Liver (tissue), 10 donors: ENCODE measurements around the gene AKR1A1. TPM values are rescaled to one million over a fixed set of nuclear protein-coding genes. Genes with fewer than 3 reads are reported as not detected.

Experiments used
- DNase-seq: peaks from one replicate; pipeline ENCODE4 v3.0.0-alpha.2; 2017; ENCODE audit warnings: low spot score
- H3K27ac ChIP-seq, 2 donors: one replicate each; pipeline ENCODE4 v1.7.0; 2013; ENCODE audit warnings: inconsistent platforms in 2 of 2, low read length in 2 of 2, control low read depth in 1 of 2, low read depth in 1 of 2, mild to moderate bottlenecking in 1 of 2
- H3K27me3 ChIP-seq, 4 donors: one replicate each; pipeline versions ENCODE4 v1.6.1 to v1.7.0; 2013; ENCODE audit warnings: low read length in 3 of 4, inconsistent platforms in 1 of 4, mild to moderate bottlenecking in 1 of 4, moderate library complexity in 1 of 4; ENCODE audit not compliant: control insufficient read depth in 4 of 4, insufficient read depth in 4 of 4
- H3K36me3 ChIP-seq, 4 donors: one replicate each; pipeline versions ENCODE4 v1.6.1 to v1.7.0; 2013; ENCODE audit warnings: low read length in 3 of 4, mild to moderate bottlenecking in 3 of 4, low read depth in 1 of 4, moderate library complexity in 1 of 4; ENCODE audit not compliant: control insufficient read depth in 4 of 4, insufficient read depth in 3 of 4
- H3K4me1 ChIP-seq, 4 donors: one replicate each; pipeline versions ENCODE4 v1.6.1 to v1.7.0; 2013; ENCODE audit warnings: low read length in 3 of 4, mild to moderate bottlenecking in 3 of 4, moderate library complexity in 1 of 4; ENCODE audit not compliant: control insufficient read depth in 4 of 4, insufficient read depth in 4 of 4
- H3K4me3 ChIP-seq, 3 donors: one replicate each; pipeline versions ENCODE4 v1.6.1 to v1.7.0; 2013; ENCODE audit warnings: low read length in 3 of 3, control low read depth in 1 of 3, low read depth in 1 of 3, mild to moderate bottlenecking in 1 of 3
- H3K9ac ChIP-seq, 2 donors: one replicate each; pipeline ENCODE4 v1.7.0; 2013; ENCODE audit warnings: low read length in 2 of 2, mild to moderate bottlenecking in 2 of 2, moderate library complexity in 2 of 2, control low read depth in 1 of 2, low read depth in 1 of 2
- H3K9me3 ChIP-seq, 4 donors: one replicate each; pipeline versions ENCODE4 v1.6.1 to v1.7.0; 2013; ENCODE audit warnings: low read length in 3 of 4; ENCODE audit not compliant: control insufficient read depth in 4 of 4
- FOXA1 ChIP-seq: IDR thresholded peaks from 2 replicates; pipeline ENCODE4 v1.6.1; 2016; ENCODE audit warnings: antibody characterized with exemption
- GABPA ChIP-seq, 2 donors: IDR thresholded peaks in 1 of 2; conservative IDR thresholded peaks in 1 of 2; 2 replicates each; pipeline ENCODE4 v1.6.1; 2016; ENCODE audit warnings: antibody characterized with exemption in 2 of 2, mild to moderate bottlenecking in 1 of 2, moderate library complexity in 1 of 2
- NR2F2 ChIP-seq: IDR thresholded peaks from 2 replicates; pipeline ENCODE4 v1.6.1; 2016; ENCODE audit warnings: antibody characterized with exemption
- RXRA ChIP-seq, 2 donors: IDR thresholded peaks; 2 replicates each; pipeline ENCODE4 v1.6.1; 2017 to 2018; ENCODE audit warnings: antibody characterized with exemption in 2 of 2, mild to moderate bottlenecking in 1 of 2
- WGBS: extraction: QIAGEN DNeasy Blood & Tissue Kit; methylation state at CpG from one replicate; pipeline ENCODE4 v1.1.7; 2013; 5-methylcytosine and 5-hydroxymethylcytosine counted together
- polyA plus RNA-seq, 2 donors: library from polyadenylated mRNA; stranded (reverse) in 1 of 2; unstranded in 1 of 2; fragments of 200-250 nt in 1 of 2; fragments of >200 nt in 1 of 2; fragmentation: Nextera tagmentation in 1 of 2; extraction: Ambion mirVana in 1 of 2; gene quantifications; one replicate each; pipeline versions ENCODE4 v1.2.1 to v1.2.3, GENCODE V29; 2013 to 2015
- small RNA-seq: library from RNA; depleted of rRNA; stranded (forward); fragments of <200 nt; gene quantifications from one replicate; pipeline ENCODE3, GENCODE V24; 2014
- total RNA-seq, 2 donors: library from RNA; depleted of rRNA; stranded (reverse); fragments of >200 nt; gene quantifications; one replicate each; pipeline ENCODE4 v1.2.3, GENCODE V29; 2014
- TF ChIP-seq, protein P1 (sequence below): fragments of 150-350 bp; IDR thresholded peaks from 2 replicates; pipeline ENCODE4 v1.5.1; 2017; ENCODE audit warnings: improper control_type of control experiment, low read depth, low read length; ENCODE audit not compliant: missing input control
- donor health status: healthy.
- donor health status: healthy.
- donor health status: healthy.
- donor health status: healthy.
- donor health status: healthy.

The AKR1A1 gene
- total and polyA plus RNA-seq, 4 donors: 86.3 to 253 (median 218) TPM

GRCh38 chr1:45619149-45619921 lies 68.7 kb downstream of the AKR1A1 start:
- Histone ChIP-seq H3K4me1 (peaks cover 0 to 4% (median under 1%) of the 10 kb centered on the region in 4 donors), H3K27ac (no peak overlapping the region), H3K4me3 (no peak overlapping the region), H3K27me3 (no peaks in the 10 kb centered on the region), H3K36me3 (peaks cover 5 to 50% (median 35%) of the 10 kb centered on the region in 4 donors), H3K9me3 (no peaks in the 10 kb centered on the region), H3K9ac (no peak overlapping the region)
- 68% methylated on average over 8 of the region's 8 CpGs for WGBS
- no peak for DNase-seq
- peak; percentile 91 for TF ChIP-seq NR2F2
- TF ChIP-seq, protein P1, sequence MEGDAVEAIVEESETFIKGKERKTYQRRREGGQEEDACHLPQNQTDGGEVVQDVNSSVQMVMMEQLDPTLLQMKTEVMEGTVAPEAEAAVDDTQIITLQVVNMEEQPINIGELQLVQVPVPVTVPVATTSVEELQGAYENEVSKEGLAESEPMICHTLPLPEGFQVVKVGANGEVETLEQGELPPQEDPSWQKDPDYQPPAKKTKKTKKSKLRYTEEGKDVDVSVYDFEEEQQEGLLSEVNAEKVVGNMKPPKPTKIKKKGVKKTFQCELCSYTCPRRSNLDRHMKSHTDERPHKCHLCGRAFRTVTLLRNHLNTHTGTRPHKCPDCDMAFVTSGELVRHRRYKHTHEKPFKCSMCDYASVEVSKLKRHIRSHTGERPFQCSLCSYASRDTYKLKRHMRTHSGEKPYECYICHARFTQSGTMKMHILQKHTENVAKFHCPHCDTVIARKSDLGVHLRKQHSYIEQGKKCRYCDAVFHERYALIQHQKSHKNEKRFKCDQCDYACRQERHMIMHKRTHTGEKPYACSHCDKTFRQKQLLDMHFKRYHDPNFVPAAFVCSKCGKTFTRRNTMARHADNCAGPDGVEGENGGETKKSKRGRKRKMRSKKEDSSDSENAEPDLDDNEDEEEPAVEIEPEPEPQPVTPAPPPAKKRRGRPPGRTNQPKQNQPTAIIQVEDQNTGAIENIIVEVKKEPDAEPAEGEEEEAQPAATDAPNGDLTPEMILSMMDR: no peak
- TF ChIP-seq FOXA1: no peak
- no peak for TF ChIP-seq GABPA (IDR thresholded peaks at IDR 0.05 in 1 of 2, conservative IDR thresholded peaks at IDR 0.05 in 1 of 2)
- no peak for TF ChIP-seq RXRA (IDR thresholded peaks at IDR 0.05)

Small RNAs within 50 kb of the gene (small RNA-seq; reads per million reads assigned to genes)
- gene AL355480.1 (not detected), gene AL355480.2 (not detected), gene AL355480.3 (not detected), gene AL355480.4 (not detected)

Other genes with a start within 250 kb of the AKR1A1 start
- gene HPDL, start 223.9 kb upstream of the AKR1A1 start, total RNA-seq: 1 to 10 TPM in 1 of 2 donors, not detected in 1; 5.2 TPM
- gene HPDL, start 223.9 kb upstream of the AKR1A1 start, polyA plus RNA-seq: under 1 TPM; 0.09 to 0.15 TPM
- 1 to 10 TPM; 5.9 to 9.1 TPM for gene TOE1, start 210.7 kb upstream of the AKR1A1 start, total RNA-seq
- 1 to 10 TPM; 3.5 to 5.8 TPM for gene TOE1, start 210.7 kb upstream of the AKR1A1 start, polyA plus RNA-seq
- 10 to 100 TPM in 1 of 2 donors, 1 to 10 TPM in 1; 6.8 to 10.0 TPM for gene MUTYH, start 210.4 kb upstream of the AKR1A1 start, total RNA-seq
- gene MUTYH, start 210.4 kb upstream of the AKR1A1 start, polyA plus RNA-seq: 1 to 10 TPM; 5.2 to 9.5 TPM
- 1 to 10 TPM; 6.6 to 8.2 TPM for gene TESK2, start 59.7 kb upstream of the AKR1A1 start, total RNA-seq
- gene TESK2, start 59.7 kb upstream of the AKR1A1 start, polyA plus RNA-seq: 1 to 10 TPM; 2.4 to 3.8 TPM
- under 1 TPM; 0.84 to 0.89 TPM for gene CCDC163, start 50.8 kb upstream of the AKR1A1 start, total RNA-seq
- 1 to 10 TPM in 1 of 2 donors, under 1 TPM in 1; 0.56 to 1.2 TPM for gene CCDC163, start 50.8 kb upstream of the AKR1A1 start, polyA plus RNA-seq
- gene MMACHC, start 50.5 kb upstream of the AKR1A1 start, total RNA-seq: 10 to 100 TPM in 1 of 2 donors, 1 to 10 TPM in 1; 2.2 to 12.5 TPM
- gene MMACHC, start 50.5 kb upstream of the AKR1A1 start, polyA plus RNA-seq: 10 to 100 TPM; 11.7 to 19.2 TPM
- gene PRDX1, start 28.9 kb upstream of the AKR1A1 start, total RNA-seq: 100 to 1,000 TPM; 270 to 286 TPM
- gene PRDX1, start 28.9 kb upstream of the AKR1A1 start, polyA plus RNA-seq: 100 to 1,000 TPM; 508 to 623 TPM
- 10 to 100 TPM; 44.4 to 74.9 TPM for gene NASP, start 33.2 kb downstream of the AKR1A1 start, total RNA-seq
- 10 to 100 TPM; 24.9 to 34.9 TPM for gene NASP, start 33.2 kb downstream of the AKR1A1 start, polyA plus RNA-seq
- 1 to 10 TPM in 1 of 2 donors, under 1 TPM in 1; 0.89 to 6.4 TPM for gene CCDC17, start 73.2 kb downstream of the AKR1A1 start, total RNA-seq
- under 1 TPM; 0.30 to 0.57 TPM for gene CCDC17, start 73.2 kb downstream of the AKR1A1 start, polyA plus RNA-seq
- gene GPBP1L1, start 135.7 kb downstream of the AKR1A1 start, total RNA-seq: 10 to 100 TPM; 66.9 to 86.7 TPM
- 10 to 100 TPM; 24.8 to 40.1 TPM for gene GPBP1L1, start 135.7 kb downstream of the AKR1A1 start, polyA plus RNA-seq
- gene TMEM69, start 137.4 kb downstream of the AKR1A1 start, total RNA-seq: 10 to 100 TPM in 1 of 2 donors, 1 to 10 TPM in 1; 8.0 to 12.1 TPM
- 10 to 100 TPM; 12.0 to 13.0 TPM for gene TMEM69, start 137.4 kb downstream of the AKR1A1 start, polyA plus RNA-seq
- 1 to 10 TPM; 5.9 to 6.7 TPM for gene IPP, start 199.8 kb downstream of the AKR1A1 start, total RNA-seq
- 1 to 10 TPM; 2.7 to 5.2 TPM for gene IPP, start 199.8 kb downstream of the AKR1A1 start, polyA plus RNA-seq